Esophagus (tissue), 2 donors: Measurements from ENCODE around the gene DNAH1. TPM values are rescaled to one million over a fixed set of nuclear protein-coding genes. Genes with fewer than 3 reads are reported as not detected.
"Not testable (repeated sequence)": the region's sequence is repeated elsewhere in the genome, so short reads cannot be mapped to it uniquely, and the experiment has no call there.

Experiments used
- H3K27ac ChIP-seq, 2 donors: one replicate each; pipeline ENCODE4 v1.5.1; 2013; ENCODE audit warnings: low read depth in 2 of 2, mild to moderate bottlenecking in 2 of 2, inconsistent platforms in 1 of 2, low read length in 1 of 2, moderate library complexity in 1 of 2
- H3K27me3 ChIP-seq, 2 donors: one replicate each; pipeline ENCODE4 v1.6.1; 2013; ENCODE audit warnings: low read length in 2 of 2, control low read depth in 1 of 2, mild to moderate bottlenecking in 1 of 2; ENCODE audit not compliant: insufficient read depth in 2 of 2, control insufficient read depth in 1 of 2
- H3K36me3 ChIP-seq, 2 donors: one replicate each; pipeline ENCODE4 v1.6.1; 2013; ENCODE audit warnings: low read length in 1 of 2; ENCODE audit not compliant: control insufficient read depth in 2 of 2, insufficient read depth in 2 of 2
- H3K4me1 ChIP-seq, 2 donors: one replicate each; pipeline ENCODE4 v1.6.1; 2013; ENCODE audit warnings: low read length in 1 of 2; ENCODE audit not compliant: control insufficient read depth in 2 of 2, insufficient read depth in 2 of 2
- H3K4me3 ChIP-seq, 2 donors: one replicate each; pipeline ENCODE4 v1.5.1; 2013; ENCODE audit warnings: low read length in 2 of 2, mild to moderate bottlenecking in 2 of 2, low read depth in 1 of 2, moderate library complexity in 1 of 2
- H3K9me3 ChIP-seq, 2 donors: one replicate each; pipeline ENCODE4 v1.6.1; 2013; ENCODE audit warnings: mild to moderate bottlenecking in 2 of 2, low read depth in 1 of 2, low read length in 1 of 2, moderate library complexity in 1 of 2; ENCODE audit not compliant: control insufficient read depth in 2 of 2, insufficient read depth in 1 of 2
- WGBS, 2 donors: extraction: QIAGEN DNeasy Blood & Tissue Kit; methylation state at CpG; one replicate each; pipeline ENCODE4 v1.1.7; 2013; 5-methylcytosine and 5-hydroxymethylcytosine counted together
- polyA plus RNA-seq, 2 donors: library from polyadenylated mRNA; stranded (reverse); fragments of 200-250 nt; gene quantifications; one replicate each; pipeline ENCODE4 v1.2.3, GENCODE V29; 2013
- donor health status: healthy with polysubstance abuse.
- donor health status: Bipolar disorder and iron deficiency.

Gene DNAH1
- polyA plus RNA-seq, 2 donors = 2.4 to 4.9 TPM

GRCh38 chr3:52330194-52330805, 14.2 kb downstream of the DNAH1 start:
- no peaks in the 10 kb centered on the region for H3K4me1 ChIP-seq
- H3K4me3 ChIP-seq = no peak overlapping the region
- H3K9me3 ChIP-seq = no peaks in the 10 kb centered on the region
- 89 to 90% methylated on average over 9 of the region's 9 CpGs for WGBS, 2 donors
- no peak overlapping the region for H3K27ac ChIP-seq
- H3K27me3 ChIP-seq = no peaks in the 10 kb centered on the region
- H3K36me3 ChIP-seq = peaks cover 3 to 4% of the 10 kb centered on the region in 2 donors

GRCh38 chr3:52331091-52331490, 15.0 kb downstream of the DNAH1 start:
- 92% methylated on average over 12 of the region's 12 CpGs for WGBS, 2 donors

GRCh38 chr3:52331906-52332305, 15.8 kb downstream of the DNAH1 start:
- Histone ChIP-seq H3K4me3 (no peak overlapping the region), H3K9me3 (no peaks in the 10 kb centered on the region), H3K27me3 (no peaks in the 10 kb centered on the region), H3K36me3 (peaks cover 3 to 4% of the 10 kb centered on the region in 2 donors), H3K27ac (no peak overlapping the region), H3K4me1 (no peaks in the 10 kb centered on the region)
- WGBS, 2 donors = 95 to 96% methylated on average over 15 of the region's 15 CpGs

More at GRCh38 chr3:52331091-52331490, 15.0 kb downstream of the DNAH1 start:
- H3K36me3 ChIP-seq = peaks cover 3 to 4% of the 10 kb centered on the region in 2 donors
- no peaks in the 10 kb centered on the region for H3K27me3 ChIP-seq
- H3K4me3 ChIP-seq = no peak overlapping the region
- H3K9me3 ChIP-seq = no peaks in the 10 kb centered on the region
- H3K27ac ChIP-seq = no peak overlapping the region
- no peaks in the 10 kb centered on the region for H3K4me1 ChIP-seq

- Histone ChIP-seq H3K4me1 (no peaks in the 10 kb centered on the region), H3K4me3 (no peak overlapping the region), H3K27me3 (no peaks in the 10 kb centered on the region), H3K36me3 (peaks cover 3 to 4% of the 10 kb centered on the region in 2 donors), H3K27ac (no peak overlapping the region), H3K9me3 (no peaks in the 10 kb centered on the region)
- 92 to 96% methylated on average over 4 of the region's 4 CpGs for WGBS, 2 donors
Observed at GRCh38 chr3:52333869-52334557, 17.9 kb downstream of the DNAH1 start.

DNA sequence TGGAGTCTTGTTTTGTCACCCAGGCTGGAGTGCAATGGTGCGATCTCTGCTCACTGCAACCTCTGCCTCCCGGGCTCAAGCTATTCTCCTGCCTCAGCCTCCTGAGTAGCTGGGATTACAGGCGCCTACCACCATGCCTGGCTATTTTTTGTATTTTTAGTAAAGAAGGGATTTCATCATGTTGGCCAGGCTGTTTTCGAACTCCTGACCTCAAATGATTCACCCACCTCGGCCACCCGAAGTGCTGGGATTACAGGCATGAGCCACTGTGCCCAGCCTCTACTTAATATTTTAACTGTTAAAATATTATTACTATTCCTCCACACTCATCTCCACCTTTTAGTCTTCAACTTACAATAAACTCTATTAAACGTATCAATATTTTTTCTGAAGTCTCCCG, 22.0 kb downstream of the DNAH1 start:
- H3K4me1 ChIP-seq, H3K27ac ChIP-seq, H3K9me3 ChIP-seq, H3K27me3 ChIP-seq, H3K4me3 ChIP-seq, H3K36me3 ChIP-seq: not testable (repeated sequence)
- WGBS, 2 donors = 90 to 93% methylated on average over 8 of the region's 8 CpGs

GRCh38 chr3:52339612-52340011, 23.5 kb downstream of the DNAH1 start:
- Histone ChIP-seq H3K4me3 (no peak overlapping the region), H3K4me1 (no peaks in the 10 kb centered on the region), H3K9me3 (no peaks in the 10 kb centered on the region), H3K36me3 (no peaks in the 10 kb centered on the region), H3K27me3 (no peaks in the 10 kb centered on the region), H3K27ac (no peak overlapping the region)
- WGBS, 2 donors = 2 to 3% methylated on average over 3 of the region's 3 CpGs

DNA sequence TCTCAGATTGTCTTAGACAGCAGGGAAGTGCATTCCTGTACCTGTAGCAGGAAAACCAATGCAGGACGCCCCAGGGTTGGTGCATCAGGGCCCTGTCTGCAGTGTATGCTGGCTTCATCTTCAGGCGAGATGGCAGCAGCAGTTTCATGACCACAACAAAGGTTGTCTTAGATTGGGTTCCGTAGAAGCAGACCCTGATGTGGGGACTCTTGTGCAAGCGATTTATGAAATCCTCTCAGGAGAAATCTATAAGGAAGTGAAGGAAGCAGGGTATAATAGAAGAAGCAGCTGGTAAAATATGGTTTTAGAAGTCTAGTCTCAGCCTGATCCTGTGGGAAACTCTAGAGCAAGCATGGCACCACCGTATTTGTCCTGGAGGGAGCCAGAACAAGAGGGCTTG, 25.0 kb downstream of the DNAH1 start:
- Histone ChIP-seq H3K27me3 (no peaks in the 10 kb centered on the region), H3K27ac (no peak overlapping the region), H3K36me3 (no peaks in the 10 kb centered on the region), H3K4me3 (no peak overlapping the region), H3K4me1 (peaks cover 0 to 6% of the 10 kb centered on the region in 2 donors), H3K9me3 (no peaks in the 10 kb centered on the region)
- WGBS, 2 donors = 81 to 84% methylated on average over 5 of the region's 5 CpGs

DNA sequence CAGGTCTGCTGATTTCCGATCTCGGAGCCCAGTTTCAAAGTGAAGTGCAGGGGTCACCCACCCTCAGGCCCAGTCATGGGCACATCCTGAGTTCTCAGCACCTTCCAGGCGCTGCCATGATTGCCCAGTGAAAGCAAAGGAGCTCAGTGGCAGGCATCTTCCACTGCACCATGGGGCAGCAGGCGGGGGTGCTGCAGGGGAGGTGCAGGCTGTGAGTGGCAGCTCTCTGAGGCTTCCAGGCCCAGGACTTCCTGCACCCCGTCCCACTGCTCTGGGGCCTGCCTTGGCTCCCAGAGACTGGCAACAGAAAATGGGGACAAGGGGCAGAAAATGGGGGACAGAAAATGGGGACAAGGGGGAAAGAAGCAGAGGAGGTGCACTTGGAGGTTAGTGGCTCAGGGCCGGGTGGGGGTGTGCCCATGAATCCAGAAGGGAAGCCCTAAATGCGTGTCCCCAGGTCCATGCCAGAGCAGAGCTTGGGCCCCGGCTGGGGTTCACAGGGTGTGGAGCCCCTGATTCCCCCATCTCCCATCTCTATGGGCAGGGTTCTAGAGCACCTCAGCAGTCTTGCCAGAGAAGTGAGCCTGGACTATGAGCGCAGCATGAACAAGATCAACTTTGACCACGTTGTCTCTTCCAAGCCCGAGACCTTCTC, 28.0 kb downstream of the DNAH1 start:
- peaks cover 0 to 16% of the 10 kb centered on the region in 2 donors for H3K4me1 ChIP-seq
- H3K9me3 ChIP-seq = no peaks in the 10 kb centered on the region
- no peak overlapping the region for H3K27ac ChIP-seq
- no peaks in the 10 kb centered on the region for H3K27me3 ChIP-seq
- WGBS, 2 donors = 97% methylated on average over 11 of the region's 11 CpGs
- H3K4me3 ChIP-seq = no peak overlapping the region
- peaks cover 0 to 13% of the 10 kb centered on the region in 2 donors for H3K36me3 ChIP-seq

DNA sequence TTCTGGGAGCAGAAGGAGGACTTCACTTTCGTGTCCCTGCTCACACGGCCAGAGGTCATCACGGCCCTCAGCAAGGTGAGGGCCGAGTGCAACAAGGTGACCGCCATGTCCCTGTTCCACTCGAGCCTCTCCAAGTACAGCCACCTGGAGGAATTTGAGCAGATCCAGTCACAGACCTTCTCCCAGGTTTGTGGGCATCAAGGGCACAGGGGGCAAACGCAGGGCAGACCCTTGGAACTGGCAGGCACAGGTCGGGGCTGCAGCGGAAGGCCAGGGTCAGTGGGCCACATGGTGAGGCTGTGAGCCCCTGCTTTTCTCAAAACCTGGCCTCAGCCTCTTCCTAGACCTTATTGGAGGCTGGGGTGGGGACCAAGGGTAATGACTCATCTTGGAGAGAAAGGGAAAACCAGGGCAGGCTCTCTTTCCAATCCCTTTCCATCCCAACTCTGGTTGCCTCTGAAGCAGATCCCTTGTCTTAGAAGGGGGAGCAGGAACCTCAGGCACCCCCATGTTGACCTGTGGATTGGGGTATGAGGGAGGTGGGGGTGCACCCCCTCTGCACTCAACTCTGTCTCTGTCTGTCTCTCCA, 29.5 kb downstream of the DNAH1 start:
- Histone ChIP-seq H3K9me3 (no peaks in the 10 kb centered on the region), H3K36me3 (peaks cover 0 to 19% of the 10 kb centered on the region in 2 donors), H3K27me3 (no peaks in the 10 kb centered on the region), H3K4me1 (peaks cover 0 to 22% of the 10 kb centered on the region in 2 donors), H3K27ac (no peak overlapping the region), H3K4me3 (no peak overlapping the region)
- WGBS, 2 donors = 87 to 90% methylated on average over 9 of the region's 9 CpGs
